HG02642 (cell line): ENCODE results near the gene ARFGAP2.
"Not testable (repeated sequence)": the region's sequence is repeated elsewhere in the genome, so short reads cannot be mapped to it uniquely, and the experiment has no call there.

ENCODE experiments used
- ATAC-seq: cut with Tn5 transposase; IDR thresholded peaks from one replicate; pipeline ENCODE4 v1.9.1; 2021; ENCODE audit warnings: mild to moderate bottlenecking; ENCODE audit not compliant: unreplicated experiment, poor library complexity

The ARFGAP2 gene

GRCh38 chr11:47118958-47119688 is 57.6 kb downstream of the ARFGAP2 start:
- not testable (repeated sequence) for ATAC-seq
